ENCODE measurements around the gene CREG1.

The CREG1 gene

DNA sequence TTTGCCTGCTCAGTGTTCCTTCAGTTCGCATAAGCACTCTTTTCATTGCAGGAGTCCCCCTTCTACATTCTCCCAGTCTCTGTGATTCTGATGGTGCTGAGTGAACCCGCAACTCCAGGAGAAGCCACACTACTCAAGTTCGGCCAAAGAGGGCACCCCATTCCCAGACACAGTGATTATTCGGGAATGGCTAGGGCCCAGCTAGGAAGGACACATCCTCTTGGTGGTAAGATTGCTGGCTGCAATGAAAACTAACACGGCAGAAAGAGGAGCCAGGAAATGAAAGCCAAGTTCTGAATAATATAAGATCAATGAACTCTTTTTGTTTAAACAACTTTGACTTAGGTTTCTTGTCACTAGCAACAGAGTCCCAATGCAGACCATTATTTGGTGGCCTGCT lies 14.9 kb downstream of the CREG1 start:
- no peak for DNase-seq (ENCODE audit: low read depth, low spot score)
- no peak overlapping the region for H3K27ac ChIP-seq

DNA sequence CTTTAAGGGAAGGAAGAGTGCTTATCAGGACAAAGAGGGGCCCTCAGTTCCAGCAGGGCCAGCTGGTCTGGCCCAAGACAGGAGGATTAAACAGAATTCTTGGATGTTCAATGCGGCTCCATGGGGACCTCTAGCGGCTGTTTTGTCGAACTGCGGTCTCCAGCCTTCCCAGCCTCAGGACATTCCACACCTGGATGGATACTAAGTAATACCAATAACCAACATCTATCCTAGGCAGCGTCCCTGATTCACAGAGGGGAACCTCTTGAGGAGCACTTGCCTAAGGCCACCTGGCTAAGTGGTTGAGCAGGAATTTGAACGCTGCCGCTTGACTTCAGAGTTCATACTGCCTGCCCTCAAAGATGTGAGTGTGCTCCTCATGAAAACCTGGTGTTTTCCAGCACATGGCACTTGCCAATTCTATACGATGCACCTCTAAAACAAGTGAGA lies 19.7 kb downstream of the CREG1 start:
- H3K27ac ChIP-seq, result no peak overlapping the region

DNA sequence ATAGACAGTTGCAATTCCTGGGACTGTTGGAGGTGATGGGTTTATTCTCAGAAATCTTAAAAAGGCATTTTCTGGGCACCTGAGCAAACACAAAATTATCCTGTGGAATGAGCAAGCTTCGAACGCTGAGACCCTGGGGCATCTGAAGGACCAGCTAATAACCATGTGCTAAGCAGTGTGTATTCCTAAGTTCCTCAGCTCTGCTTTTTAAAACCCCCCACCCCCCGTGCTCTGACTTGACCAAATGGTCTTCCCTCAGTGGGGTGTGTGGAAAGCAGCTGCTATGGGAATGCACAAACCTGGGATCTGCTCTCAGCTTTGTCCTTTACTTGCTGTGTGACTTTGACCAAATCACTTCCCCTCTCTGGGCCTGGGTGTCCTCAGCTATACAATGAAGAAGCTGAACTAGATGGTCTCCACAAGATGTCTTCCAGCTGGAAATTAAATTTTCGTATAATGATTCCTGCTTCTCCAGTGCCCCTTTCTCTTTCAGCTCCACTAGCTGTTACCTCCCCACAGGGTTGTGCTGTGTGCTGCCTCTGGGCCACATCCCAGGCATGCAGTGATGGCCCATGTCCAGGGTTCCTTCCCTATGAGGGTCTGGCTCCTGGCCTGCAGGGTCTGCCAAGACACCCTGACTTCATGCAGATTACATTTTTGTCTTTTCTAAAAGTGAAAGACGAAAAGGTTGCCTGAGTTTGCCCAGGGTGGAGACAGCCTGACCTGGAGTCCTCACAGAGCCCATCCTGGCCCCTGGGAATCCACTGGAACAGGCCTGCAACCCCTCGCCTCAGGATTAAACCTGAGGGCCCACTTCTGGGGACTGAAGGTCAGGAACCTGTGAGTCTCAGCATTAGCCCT lies 20.4 kb downstream of the CREG1 start:
- no peak for DNase-seq (ENCODE audit: low read depth, low spot score)
- no peak overlapping the region for H3K27ac ChIP-seq

More for the DNA sequence above, 19.7 kb downstream of the CREG1 start:
- DNase-seq (ENCODE audit: low read depth, low spot score), result no peak

DNA sequence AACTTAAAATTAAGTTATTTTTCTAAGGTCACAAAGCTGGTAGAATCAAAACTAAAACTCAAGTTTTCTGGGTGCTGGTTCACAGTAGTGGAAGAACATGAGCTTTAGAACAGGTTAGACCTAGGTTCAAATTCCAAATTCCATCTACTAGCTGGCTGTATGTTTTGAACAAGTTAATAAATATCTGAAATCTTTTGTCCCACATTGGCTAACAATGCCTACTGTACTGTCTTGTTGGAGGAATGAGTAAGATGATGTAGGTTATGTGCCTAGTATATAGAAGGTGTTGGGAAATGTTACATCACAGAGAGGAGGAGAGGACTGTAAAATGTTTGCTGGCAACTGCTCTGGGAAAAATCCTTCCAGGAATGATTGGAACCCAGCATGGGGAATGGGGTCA lies 21.2 kb downstream of the CREG1 start:
- DNase-seq (ENCODE audit: low read depth, low spot score), result no peak
- no peak overlapping the region for H3K27ac ChIP-seq

DNA sequence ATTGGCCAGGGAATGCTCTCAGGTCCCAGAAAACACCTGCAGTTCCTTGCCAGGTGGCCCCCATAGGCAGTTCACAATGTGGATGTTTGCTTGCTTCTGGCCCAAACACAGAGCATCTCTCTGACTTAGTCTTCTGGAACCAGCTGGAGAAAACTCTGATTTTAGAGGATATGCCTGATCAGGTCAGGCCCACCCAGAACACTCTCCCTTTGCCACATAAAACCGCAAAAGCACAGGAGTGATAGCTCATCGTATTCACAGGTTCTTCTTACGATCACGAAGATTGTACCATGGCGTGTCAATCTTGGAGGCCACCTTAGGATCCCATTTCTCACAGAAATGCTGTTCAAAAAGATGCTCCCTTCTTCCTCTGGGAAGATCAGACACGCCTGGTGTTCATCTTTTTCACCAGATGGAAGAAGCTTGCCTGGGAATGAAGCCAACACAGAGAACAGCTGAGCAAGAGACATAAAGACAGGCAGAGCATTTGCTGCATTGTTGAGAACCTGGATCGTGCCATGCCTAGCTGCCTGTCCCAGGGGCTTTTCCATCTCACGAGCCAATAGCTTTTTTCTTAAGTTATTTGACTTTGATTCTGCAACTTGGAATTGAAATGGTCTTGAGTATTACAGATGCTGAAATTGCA lies 23.6 kb downstream of the CREG1 start:
- H3K27ac ChIP-seq, result no peak overlapping the region
- no peak for DNase-seq (ENCODE audit: low read depth, low spot score)

DNA sequence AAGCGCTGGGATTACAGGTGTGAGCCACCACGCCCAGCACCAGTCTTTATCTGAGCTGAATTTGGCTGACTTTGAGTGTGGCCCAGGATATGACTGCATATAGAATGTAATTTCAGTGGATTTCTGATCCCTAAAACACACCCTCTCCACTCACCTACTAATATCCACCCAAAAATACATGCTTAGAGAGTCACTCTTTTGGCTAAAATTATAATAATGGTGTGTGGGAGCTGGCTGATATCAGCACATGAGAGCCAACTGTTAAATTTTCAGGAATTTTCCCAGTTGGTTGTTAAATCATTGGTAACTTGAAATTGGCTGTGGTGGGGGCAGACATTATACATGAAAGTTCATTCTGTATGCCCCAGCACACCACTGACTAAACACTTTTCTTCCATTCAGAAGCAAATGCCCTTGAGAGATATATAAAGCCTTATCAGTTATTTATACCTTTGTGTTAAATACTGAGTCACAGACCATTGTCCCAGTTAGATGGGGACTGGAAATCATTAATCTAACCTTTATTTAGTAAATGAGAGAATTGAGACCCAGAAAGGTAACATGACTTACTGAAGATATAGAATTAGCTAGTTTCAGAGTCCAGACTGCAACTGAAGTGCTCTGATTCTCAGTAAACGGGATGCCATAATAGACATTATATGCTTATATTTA lies 25.4 kb downstream of the CREG1 start:
- no peak overlapping the region for H3K27ac ChIP-seq
- DNase-seq (ENCODE audit: low read depth, low spot score), result no peak

DNA sequence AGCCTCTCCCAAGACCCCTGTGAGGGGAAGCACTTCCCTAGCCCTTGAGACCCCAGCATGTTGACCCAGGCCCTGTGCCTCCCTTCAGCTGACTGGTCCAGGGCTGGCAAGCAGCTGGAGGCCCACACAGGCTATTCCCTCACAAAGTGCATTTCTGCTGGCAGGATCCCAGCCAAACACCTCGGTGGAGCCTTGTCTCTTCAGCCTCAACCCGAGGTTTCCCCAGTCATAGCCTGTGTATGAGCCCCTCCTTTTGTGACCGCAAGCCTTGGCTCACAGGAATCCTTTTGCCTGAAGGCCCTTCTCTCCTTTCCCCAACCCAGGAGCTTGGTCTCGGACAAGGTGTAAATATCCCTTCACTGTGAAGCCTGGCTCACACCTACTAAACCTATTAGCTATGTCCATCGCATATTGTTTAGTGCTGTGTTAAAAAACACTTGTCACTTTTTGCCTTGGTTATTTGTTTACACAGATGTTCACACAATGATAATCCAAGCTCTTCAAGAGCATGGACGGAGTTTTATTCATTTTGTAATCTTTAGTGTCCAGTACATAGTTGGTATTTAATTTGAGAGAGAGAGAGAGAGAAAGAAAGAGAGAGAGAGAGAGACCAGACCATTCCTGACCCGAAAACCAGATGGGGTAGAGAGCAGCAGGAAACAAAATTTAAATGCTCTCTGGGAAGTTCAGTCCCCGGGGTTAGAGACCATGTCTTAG lies 26.7 kb downstream of the CREG1 start:
- DNase-seq (ENCODE audit: low read depth, low spot score), result no peak
- no peak overlapping the region for H3K27ac ChIP-seq

DNA sequence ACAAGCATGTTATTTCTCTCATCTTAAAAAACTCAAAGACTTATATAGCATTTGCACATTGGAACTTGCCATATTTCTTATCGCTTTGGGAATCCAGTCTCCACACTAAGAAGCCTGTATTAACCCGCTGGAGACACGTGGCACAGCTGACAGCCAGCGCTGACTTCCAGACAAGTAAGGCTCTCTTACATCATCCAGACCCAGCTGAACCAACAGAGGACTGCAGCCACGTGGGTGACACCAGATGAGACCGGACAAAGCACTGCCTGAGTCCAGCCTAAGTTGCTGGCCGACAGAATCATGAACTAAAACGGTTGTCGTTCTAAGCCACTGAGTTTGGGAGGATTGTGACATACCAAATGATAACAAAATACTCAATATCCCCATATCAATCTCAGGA lies 28.9 kb downstream of the CREG1 start:
- DNase-seq (ENCODE audit: low read depth, low spot score), result no peak
- H3K27ac ChIP-seq, result no peak overlapping the region

DNA sequence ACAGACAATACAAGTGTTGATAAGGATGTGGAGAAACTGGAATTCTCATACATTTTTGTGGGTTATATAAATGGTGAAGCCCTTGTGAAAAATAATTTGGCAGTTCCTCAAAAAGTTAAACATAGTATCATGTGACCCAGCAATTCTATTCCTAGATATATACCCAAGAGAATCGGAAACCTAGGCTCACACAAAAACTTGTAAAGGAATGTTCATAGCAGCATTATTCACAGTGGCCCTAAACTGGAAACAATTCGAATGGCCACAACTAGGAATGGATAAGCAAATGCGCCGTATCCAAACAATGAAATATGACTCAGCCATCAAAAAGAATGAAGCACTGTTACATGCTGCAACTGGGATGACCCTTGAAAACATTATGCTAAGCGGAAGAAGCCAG lies 31.3 kb downstream of the CREG1 start:
- no peak overlapping the region for H3K27ac ChIP-seq
- no peak for DNase-seq (ENCODE audit: low read depth, low spot score)

DNA sequence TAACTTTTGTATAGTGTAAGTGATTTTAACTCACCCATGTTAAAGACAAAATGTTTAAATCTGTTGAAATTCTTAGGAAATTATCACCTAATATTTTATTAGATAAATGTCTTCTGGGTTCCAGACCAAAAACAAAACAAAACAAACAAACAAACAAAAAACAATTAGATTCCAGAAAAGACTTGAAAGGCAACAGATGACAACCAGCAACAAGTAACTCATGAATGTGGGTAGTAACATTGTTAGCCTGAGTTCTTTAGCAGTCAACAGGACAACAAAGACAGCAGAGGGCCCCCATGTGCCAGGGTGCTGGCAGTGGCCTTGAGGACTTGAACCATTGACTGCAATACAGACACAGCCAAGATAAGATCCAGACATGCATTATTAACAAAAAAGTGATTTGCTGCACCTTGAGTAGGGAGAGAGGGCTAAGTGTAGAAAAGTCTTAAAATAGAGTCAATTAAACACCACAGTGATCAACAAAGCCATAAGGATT lies 32.8 kb downstream of the CREG1 start:
- no peak overlapping the region for H3K27ac ChIP-seq
- no peak for DNase-seq (ENCODE audit: low read depth, low spot score)

DNA sequence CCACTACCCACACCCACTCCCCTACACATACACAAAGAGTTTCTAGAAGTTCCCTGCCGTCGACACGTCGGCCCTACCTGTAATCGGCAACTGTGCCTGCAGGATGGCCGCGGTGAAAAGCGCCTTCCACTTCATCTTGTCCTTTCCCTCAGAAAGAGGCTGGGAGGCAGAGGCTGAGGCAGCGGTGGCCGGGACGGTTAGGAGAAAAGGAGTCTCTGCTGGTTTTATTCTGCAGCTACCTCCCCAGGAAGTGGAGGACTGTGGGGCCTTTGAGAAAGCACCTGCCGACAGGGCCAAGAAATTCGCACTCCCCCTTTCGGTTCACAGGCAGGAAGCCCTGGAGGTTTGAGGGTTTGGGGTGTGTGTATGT lies 35.2 kb downstream of the CREG1 start, which contains the start of gene CD247:
TSS of gene CD247 (minus strand) at position 199 of the 370 bp plus-strand sequence. CDS start at position 135, 64 bp downstream.
- no peak within 1 kb of the TSS for H3K27ac ChIP-seq
- DNase-seq (ENCODE audit: low read depth, low spot score), result no peak

DNA sequence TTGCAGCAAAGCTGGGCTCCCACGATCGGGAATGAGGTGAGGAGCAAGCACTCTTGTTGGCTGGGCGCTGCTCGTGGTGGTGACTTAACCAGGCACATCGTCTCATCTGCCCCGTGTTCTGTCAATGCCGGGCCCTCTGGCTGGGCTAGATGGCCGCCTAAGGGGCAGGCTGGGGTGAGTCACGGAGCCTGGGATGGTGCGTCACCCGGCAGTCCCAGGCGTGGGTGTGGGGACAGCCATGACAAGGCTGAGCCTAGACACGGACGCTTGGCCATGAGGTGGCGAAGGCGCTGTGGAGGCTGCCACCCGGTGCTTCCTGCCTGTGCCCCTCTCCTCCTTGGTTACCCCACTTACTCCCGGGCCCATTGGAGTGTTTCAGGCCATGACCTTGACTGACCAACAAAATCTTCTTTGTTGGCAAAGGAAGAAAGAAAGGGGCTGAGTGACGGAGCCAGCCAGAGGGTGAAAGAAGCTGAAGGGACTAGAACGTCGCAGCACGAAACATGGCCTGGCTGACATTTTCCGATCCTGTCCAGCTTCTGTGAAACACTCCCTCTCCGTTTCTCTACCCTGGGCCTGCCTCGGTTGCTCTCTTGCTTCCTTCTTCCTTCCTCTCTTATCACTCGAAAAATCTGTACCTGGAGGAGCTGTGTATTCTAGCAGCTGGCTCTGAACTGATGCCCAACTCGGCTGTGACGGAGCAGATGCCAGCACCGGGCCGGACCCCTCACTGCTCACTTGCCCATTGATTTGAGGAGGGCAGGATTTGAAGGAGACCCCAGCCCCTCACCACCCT lies 35.8 kb downstream of the CREG1 start:
- no peak for DNase-seq (ENCODE audit: low read depth, low spot score)
- H3K27ac ChIP-seq, result no peak overlapping the region

DNA sequence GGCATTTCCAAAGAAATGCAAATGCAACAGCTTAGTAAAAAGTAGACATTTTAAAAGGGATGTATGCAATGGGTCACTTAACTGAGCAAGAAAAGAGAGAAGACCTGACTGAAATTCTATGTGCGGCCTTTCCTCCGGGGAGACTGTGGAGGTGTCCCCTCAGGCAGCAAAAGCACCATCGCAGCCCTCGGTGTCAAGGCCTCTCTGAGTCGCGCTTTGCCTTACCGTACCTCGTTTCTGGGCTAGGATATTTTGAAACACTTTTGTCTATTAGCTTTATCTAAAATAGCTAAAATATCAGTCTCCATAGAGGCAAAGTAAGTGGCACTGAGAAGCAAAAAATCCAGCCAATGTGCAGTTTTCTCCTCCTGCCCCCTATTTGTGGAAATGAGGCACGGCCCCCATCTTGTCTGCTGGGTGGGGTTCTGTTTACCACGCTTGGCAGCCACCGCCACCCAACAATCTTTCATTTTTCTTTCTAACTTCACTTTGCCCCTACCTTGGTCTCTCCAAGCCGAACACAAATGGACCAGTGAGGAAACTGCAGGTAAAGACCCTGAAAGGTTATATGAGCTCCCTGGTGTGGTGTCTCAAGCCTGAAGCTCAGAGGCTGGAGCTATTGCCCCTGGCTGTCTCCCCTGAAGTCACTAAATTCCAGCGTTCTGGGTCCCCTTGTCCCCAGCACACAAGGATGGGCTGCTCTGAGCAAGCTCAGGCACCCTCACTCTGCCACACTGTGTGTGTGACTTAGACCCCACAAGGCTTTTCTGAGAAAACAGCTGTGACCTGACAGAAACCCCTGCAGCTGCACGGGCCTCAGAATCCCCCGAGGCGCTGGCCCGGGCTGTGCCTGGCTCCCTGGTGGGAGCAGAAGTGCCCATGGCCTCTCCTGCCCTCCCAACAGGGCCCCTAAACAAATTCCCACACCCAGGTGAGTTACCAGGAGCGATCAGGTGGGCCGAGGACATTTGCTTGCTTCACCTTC lies 36.9 kb downstream of the CREG1 start:
- no peak overlapping the region for H3K27ac ChIP-seq
- no peak for DNase-seq (ENCODE audit: low read depth, low spot score)

DNA sequence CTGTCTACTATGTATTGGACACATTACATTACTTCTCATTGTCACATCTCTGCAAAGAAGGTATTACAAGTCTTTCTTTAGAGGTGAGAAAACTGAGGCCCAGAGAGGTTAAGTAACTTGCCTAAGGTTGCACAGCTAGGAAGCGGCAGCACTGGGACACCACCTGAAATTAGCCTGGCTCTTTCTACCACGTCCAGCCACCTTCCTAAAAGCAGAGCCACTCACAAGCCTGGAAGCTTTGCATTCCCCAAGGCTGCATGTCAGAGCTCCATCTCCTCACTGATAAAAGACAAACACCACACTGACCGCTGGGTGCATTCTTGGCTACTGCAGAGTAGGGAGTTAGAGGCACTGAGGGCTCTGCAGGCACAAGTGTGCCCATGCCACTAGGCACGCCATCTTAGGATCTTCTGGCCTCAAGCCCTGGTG lies 37.7 kb downstream of the CREG1 start:
- no peak overlapping the region for H3K27ac ChIP-seq
- DNase-seq (ENCODE audit: low read depth, low spot score), result no peak

DNA sequence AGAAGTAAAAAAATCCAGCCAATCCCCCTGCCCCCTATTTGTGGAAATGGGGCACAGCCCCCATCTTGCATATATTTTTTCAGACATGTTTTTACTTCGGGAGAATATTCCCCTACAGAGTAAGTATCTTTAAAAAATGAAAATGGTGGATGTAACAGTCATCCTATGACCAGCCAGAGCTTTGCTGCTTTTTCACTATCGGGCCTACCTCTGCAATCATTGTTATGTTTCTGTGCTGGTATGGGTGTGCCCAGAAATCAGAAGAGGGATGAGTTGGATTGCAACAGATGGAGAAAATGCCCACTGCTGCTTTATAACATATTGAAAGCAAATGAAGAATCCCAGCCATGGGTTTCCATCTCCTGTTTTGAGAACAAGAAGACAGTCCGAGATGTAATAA lies 38.1 kb downstream of the CREG1 start:
- DNase-seq (ENCODE audit: low read depth, low spot score), result no peak
- H3K27ac ChIP-seq, result no peak overlapping the region

DNA sequence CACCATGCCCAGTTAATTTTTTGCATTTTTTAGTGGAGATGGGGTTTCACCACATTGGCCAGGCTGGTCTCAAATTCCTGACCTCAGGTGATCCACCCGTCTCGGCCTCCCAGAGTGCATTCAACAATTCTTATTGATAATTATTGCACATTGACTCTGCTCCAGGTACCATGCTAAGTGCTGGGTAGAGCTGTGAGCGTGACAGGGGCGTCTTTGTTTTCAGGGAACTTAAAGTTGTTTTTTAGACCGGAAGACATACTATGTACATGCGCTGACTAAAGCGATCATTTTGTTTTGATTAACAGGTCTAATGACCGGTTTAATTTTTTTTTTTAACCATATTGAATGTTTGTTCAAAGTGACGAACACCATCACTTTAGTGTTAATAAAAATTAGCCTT lies 39.3 kb downstream of the CREG1 start:
- H3K27ac ChIP-seq, result no peak overlapping the region
- no peak for DNase-seq (ENCODE audit: low read depth, low spot score)

DNA sequence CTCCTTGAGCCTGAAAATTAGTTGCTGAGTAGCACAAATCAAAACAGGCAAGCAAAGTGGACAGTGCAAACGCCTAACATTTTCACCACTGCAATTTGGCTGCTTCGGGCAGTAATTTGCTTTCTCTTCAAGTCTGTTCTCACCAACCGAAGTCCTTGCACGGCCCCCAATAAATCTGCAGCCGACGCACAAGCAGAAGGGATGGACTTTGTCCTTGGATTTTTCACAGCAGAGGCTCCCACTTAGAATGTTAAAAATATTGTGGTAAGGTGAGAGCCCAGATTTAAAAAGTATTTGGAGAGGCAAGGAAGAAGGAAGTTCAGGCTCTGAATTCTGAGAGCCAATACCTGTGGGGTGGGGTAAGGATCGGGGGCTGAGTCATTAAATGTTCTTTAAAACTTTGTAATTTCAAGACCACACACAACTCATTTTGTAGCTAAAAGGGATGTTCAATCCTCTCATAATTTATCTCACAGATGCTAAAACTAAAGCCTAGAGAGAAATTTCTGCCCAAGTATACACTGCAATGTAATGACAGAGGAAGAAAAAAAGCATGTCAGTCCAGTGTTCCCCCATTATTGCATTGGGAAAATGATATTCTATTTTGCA lies 41.4 kb downstream of the CREG1 start:
- DNase-seq (ENCODE audit: low read depth, low spot score), result no peak
- H3K27ac ChIP-seq, result no peak overlapping the region

DNA sequence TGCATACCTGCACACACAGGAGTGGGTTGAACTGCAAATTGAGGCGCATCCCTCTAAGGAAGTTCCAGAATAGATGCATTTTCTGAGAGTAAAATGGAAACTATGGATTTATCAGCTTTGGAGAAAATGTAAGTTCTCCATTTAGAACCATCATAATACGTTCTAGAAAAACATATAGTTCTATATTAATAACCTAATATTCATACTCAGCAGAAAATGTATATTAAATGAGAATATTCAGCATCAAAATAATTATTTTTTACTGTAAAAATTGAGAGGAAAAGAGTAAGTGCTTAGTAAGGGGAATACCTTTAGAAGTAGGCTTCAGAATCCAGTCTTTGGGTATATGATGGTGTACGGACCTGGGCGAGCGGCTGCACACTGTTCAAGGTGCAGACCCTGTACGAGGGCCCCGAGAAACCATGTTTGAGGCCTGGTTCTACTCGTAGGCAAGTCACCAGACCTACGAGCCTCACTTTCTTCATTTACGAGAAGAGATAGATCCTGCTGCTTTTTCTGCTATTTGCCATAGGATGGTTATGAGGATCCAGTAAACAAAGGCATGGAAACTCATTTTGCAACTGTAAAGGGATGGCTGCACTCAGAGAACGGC lies 42.1 kb downstream of the CREG1 start:
- no peak overlapping the region for H3K27ac ChIP-seq
- no peak for DNase-seq (ENCODE audit: low read depth, low spot score)
